ENCODE results near the gene BHLHE23. TPM values are rescaled to one million over a fixed set of nuclear protein-coding genes. Genes with fewer than 3 reads are reported as not detected.
A peak's percentile ranks its signal among the peaks of the same experiment; 100 is the strongest.

BHLHE23 gene
- total RNA-seq, 1 experiment from 2014 or later: not detected

DNA sequence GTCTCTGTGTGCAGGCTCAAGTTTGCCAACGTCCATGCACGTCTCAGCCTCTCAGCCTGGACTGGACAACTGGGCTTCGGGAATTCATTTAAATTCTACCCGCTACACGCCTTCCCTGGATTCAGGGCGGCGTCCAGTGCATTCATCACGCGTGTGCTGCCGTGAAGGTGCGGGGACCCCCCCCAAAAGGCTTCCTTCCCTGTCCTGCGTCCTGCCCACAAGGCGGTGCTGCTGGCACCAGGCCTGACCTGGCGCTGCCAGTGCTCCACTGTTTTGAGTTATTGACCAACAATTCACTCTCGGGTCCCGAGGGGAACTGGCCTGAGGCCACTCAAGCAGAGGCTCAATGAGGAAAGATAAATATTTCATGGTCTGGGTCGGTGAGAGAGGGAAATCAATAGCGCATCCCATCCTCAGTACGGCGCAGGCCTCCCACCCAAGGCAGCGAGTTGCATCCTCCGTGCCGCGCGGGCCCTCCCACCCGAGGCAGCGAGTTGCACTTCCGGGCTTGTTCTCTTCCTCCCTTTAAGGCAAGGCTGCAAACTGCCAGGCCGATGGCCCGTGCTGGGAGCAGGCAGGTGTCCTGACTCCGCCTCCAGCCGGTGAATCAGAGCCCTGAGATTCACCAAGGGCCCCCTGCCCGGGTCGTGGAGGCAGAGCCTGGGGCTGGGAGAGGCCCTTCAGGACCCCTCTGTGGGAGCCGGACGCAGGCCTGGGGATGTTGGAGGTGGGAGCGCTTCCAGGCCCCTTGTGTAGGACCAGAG, 22.8 kb upstream of the BHLHE23 start:
- ChIA-PET CTCF (no interaction called here), POLR2A (ENCODE audit: unreplicated experiment) (no interaction called here)
- H3K36me3 ChIP-seq (ENCODE audit: low read depth): no peaks in the 10 kb centered on the region
- no peak overlapping the region for H3K27ac ChIP-seq
- peak in 1 of 2 experiments; percentile 31 for DNase-seq
- peaks cover 80% of the 10 kb centered on the region for H3K27me3 ChIP-seq (ENCODE audit: insufficient read depth, low read depth)
- H3K9me3 ChIP-seq (ENCODE audit: insufficient read depth, low read depth): no peaks in the 10 kb centered on the region
- no peak overlapping the region for H3K4me3 ChIP-seq
- H2AFZ ChIP-seq: no peak overlapping the region
- no peaks in the 10 kb centered on the region for H4K20me1 ChIP-seq (ENCODE audit: insufficient read depth)
- no peaks in the 10 kb centered on the region for H3K4me1 ChIP-seq (replicated peaks; ENCODE audit: insufficient read depth)
- no peak overlapping the region for H3K4me2 ChIP-seq
- H3K9me2 ChIP-seq (ENCODE audit: insufficient read depth): no peaks in the 10 kb centered on the region
- no peaks in the 10 kb centered on the region for H3K79me2 ChIP-seq (ENCODE audit: low read depth)
- no peaks in the 10 kb centered on the region for H3F3A ChIP-seq (ENCODE audit: insufficient read depth, low read depth)
- no peak for TF ChIP-seq EZH2 (IDR thresholded peaks at IDR 0.05; ENCODE audit: low read depth)
- TF ChIP-seq, protein P1, sequence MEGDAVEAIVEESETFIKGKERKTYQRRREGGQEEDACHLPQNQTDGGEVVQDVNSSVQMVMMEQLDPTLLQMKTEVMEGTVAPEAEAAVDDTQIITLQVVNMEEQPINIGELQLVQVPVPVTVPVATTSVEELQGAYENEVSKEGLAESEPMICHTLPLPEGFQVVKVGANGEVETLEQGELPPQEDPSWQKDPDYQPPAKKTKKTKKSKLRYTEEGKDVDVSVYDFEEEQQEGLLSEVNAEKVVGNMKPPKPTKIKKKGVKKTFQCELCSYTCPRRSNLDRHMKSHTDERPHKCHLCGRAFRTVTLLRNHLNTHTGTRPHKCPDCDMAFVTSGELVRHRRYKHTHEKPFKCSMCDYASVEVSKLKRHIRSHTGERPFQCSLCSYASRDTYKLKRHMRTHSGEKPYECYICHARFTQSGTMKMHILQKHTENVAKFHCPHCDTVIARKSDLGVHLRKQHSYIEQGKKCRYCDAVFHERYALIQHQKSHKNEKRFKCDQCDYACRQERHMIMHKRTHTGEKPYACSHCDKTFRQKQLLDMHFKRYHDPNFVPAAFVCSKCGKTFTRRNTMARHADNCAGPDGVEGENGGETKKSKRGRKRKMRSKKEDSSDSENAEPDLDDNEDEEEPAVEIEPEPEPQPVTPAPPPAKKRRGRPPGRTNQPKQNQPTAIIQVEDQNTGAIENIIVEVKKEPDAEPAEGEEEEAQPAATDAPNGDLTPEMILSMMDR (conservative IDR thresholded peaks at IDR 0.05): no peak
- BruUV-seq (replicated peaks): no TSS peak
- intact Hi-C loops (cut with micrococcal nuclease; ENCODE audit: unreplicated experiment): no loop called here

DNA sequence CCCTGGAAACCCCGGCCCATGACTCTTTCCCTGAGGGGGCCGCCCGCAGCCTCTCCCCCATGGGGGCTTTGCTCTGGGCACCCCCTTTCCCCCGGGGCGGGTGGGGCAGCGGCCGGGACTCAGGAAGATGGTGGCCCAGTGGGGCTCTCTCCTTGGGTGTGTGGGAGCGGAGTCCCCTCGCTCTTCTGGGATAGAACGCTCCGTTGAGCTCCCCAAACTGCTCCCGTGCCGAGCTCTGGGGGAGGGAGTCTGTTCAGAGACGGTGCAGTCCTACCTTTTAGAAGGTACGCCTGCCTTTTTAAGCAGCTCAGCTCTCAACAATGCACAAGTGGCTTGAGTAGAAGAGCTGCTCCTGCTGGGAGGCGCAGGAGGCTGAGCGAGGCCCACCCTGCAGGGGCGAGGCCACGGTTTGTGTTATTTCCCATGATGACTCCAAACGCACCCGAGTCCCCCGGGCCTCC, 21.7 kb upstream of the BHLHE23 start:
- H3K9me2 ChIP-seq (ENCODE audit: insufficient read depth): no peaks in the 10 kb centered on the region
- no peaks in the 10 kb centered on the region for H3F3A ChIP-seq (ENCODE audit: insufficient read depth, low read depth)
- H3K9me3 ChIP-seq (ENCODE audit: insufficient read depth, low read depth): no peaks in the 10 kb centered on the region
- no peak overlapping the region for H2AFZ ChIP-seq
- TF ChIP-seq EZH2 (IDR thresholded peaks at IDR 0.05; ENCODE audit: low read depth): no peak
- TF ChIP-seq, protein P1 (conservative IDR thresholded peaks at IDR 0.05): no peak
- no peak overlapping the region for H3K4me3 ChIP-seq
- peaks cover 85% of the 10 kb centered on the region for H3K27me3 ChIP-seq (ENCODE audit: insufficient read depth, low read depth)
- no peaks in the 10 kb centered on the region for H3K36me3 ChIP-seq (ENCODE audit: low read depth)
- intact Hi-C loops (cut with micrococcal nuclease; ENCODE audit: unreplicated experiment): no loop called here
- ChIA-PET POLR2A (ENCODE audit: unreplicated experiment) (interaction anchor here (0.6 kb wide), 1 partner anchor 127 kb away, joined by 7 read pairs; no protein-coding TSS in a partner anchor), CTCF (no interaction called here)
- H3K4me2 ChIP-seq: no peak overlapping the region
- no TSS peak for BruUV-seq (replicated peaks)
- no peaks in the 10 kb centered on the region for H3K4me1 ChIP-seq (replicated peaks; ENCODE audit: insufficient read depth)
- DNase-seq: no peak
- no peaks in the 10 kb centered on the region for H3K79me2 ChIP-seq (ENCODE audit: low read depth)
- H4K20me1 ChIP-seq (ENCODE audit: insufficient read depth): no peaks in the 10 kb centered on the region
- no peak overlapping the region for H3K27ac ChIP-seq

DNA sequence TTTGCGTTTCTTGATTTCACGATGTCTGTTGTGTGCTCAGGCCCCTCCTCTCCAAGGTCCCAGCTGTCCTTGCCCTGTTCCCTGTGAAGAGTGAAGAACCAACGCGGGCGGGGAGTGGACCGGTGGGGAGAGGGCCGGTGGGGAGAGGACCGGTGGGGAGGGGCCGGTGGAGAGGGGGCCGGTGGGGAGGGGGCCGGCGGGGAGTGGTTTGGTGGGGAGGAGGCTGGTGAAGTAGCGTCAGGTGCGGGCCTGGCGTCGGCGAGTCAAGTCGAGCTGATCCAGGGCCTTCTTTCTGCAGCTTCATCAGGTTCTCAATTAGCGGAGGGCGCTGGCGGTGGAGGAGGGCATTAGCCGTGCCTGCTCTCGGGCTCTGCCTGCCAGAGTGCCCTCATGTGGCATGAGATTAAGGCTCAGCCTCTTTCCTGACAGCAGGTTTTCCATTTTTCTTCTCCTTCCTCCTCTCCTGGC, 21.2 kb upstream of the BHLHE23 start:
- intact Hi-C loops (cut with micrococcal nuclease; ENCODE audit: unreplicated experiment): no loop called here
- H3K27me3 ChIP-seq (ENCODE audit: insufficient read depth, low read depth): peaks cover 85% of the 10 kb centered on the region
- H4K20me1 ChIP-seq (ENCODE audit: insufficient read depth): no peaks in the 10 kb centered on the region
- H3K4me2 ChIP-seq: no peak overlapping the region
- no peaks in the 10 kb centered on the region for H3K36me3 ChIP-seq (ENCODE audit: low read depth)
- H3K9me2 ChIP-seq (ENCODE audit: insufficient read depth): no peaks in the 10 kb centered on the region
- TF ChIP-seq, protein P1 (conservative IDR thresholded peaks at IDR 0.05): no peak
- no peak for TF ChIP-seq EZH2 (IDR thresholded peaks at IDR 0.05; ENCODE audit: low read depth)
- ChIA-PET CTCF (interaction anchor here (0.6 kb wide), 1 partner anchor 153 kb away, joined by 3 read pairs; no protein-coding TSS in a partner anchor), POLR2A (ENCODE audit: unreplicated experiment) (interaction anchor here (0.6 kb wide), 1 partner anchor 126 kb away, joined by 7 read pairs; no protein-coding TSS in a partner anchor)
- BruUV-seq (replicated peaks): no TSS peak
- H3K4me1 ChIP-seq (replicated peaks; ENCODE audit: insufficient read depth): no peaks in the 10 kb centered on the region
- no peak overlapping the region for H3K27ac ChIP-seq
- H3F3A ChIP-seq (ENCODE audit: insufficient read depth, low read depth): no peaks in the 10 kb centered on the region
- no peak overlapping the region for H2AFZ ChIP-seq
- no peak overlapping the region for H3K4me3 ChIP-seq
- H3K79me2 ChIP-seq (ENCODE audit: low read depth): no peaks in the 10 kb centered on the region
- H3K9me3 ChIP-seq (ENCODE audit: insufficient read depth, low read depth): no peaks in the 10 kb centered on the region
- DNase-seq: no peak

All from PC-9 (cell line).